NCI-H526 treated with DMSO at 0.1 percent for 48 hours (cell line): Measurements from ENCODE around the gene JAZF1.

Experiments
- DNase-seq: peaks from one replicate; lab custom pipeline; 2025; lab: John Stamatoyannopoulos, UW

Gene JAZF1

GRCh38 chr7:28191751-28192150, 11.2 kb upstream of the JAZF1 start:
- DNase-seq, result no peak

- DNase-seq, result peak; percentile 96
These were observed 10.6 kb upstream of the JAZF1 start for GRCh38 chr7:28191184-28191583.

GRCh38 chr7:28190077-28190710, 9.6 kb upstream of the JAZF1 start:
- no peak for DNase-seq

- DNase-seq, result no peak
These were observed 6.4 kb upstream of the JAZF1 start for GRCh38 chr7:28187012-28187411.

- DNase-seq, result no peak
These were observed 3.0 kb upstream of the JAZF1 start for GRCh38 chr7:28183627-28184026.

- DNase-seq, result no peak
These were observed 1.5 kb upstream of the JAZF1 start for GRCh38 chr7:28182071-28182471.

- no peak for DNase-seq
These were observed 821 bp upstream of the JAZF1 start for GRCh38 chr7:28181416-28181815.

- DNase-seq, result no peak
These were observed 598 bp downstream of the JAZF1 start for GRCh38 chr7:28180031-28180363.

GRCh38 chr7:28179120-28180030, 1.2 kb downstream of the JAZF1 start:
- DNase-seq, result no peak

GRCh38 chr7:28178599-28178998, 2.0 kb downstream of the JAZF1 start:
- no peak for DNase-seq

GRCh38 chr7:28177836-28178235, 2.8 kb downstream of the JAZF1 start:
- DNase-seq, result no peak

GRCh38 chr7:28176645-28177044, 4.0 kb downstream of the JAZF1 start:
- no peak for DNase-seq

GRCh38 chr7:28176174-28176573, 4.4 kb downstream of the JAZF1 start:
- DNase-seq, result no peak

GRCh38 chr7:28174901-28175661, 5.5 kb downstream of the JAZF1 start:
- DNase-seq, result no peak

GRCh38 chr7:28174442-28174841, 6.2 kb downstream of the JAZF1 start:
- no peak for DNase-seq

- DNase-seq, result no peak
These were observed 7.1 kb downstream of the JAZF1 start for GRCh38 chr7:28173531-28173930.

- DNase-seq, result no peak
These were observed 7.6 kb downstream of the JAZF1 start for GRCh38 chr7:28172958-28173357.

GRCh38 chr7:28170701-28171100, 9.9 kb downstream of the JAZF1 start:
- no peak for DNase-seq

- no peak for DNase-seq
These were observed 11.4 kb downstream of the JAZF1 start for GRCh38 chr7:28169230-28169629.

GRCh38 chr7:28168393-28169158, 12.0 kb downstream of the JAZF1 start:
- DNase-seq, result no peak

- DNase-seq, result no peak
These were observed 13.4 kb downstream of the JAZF1 start for GRCh38 chr7:28166982-28167715.
